ENCODE data around the gene CAD.

Gene CAD

DNA sequence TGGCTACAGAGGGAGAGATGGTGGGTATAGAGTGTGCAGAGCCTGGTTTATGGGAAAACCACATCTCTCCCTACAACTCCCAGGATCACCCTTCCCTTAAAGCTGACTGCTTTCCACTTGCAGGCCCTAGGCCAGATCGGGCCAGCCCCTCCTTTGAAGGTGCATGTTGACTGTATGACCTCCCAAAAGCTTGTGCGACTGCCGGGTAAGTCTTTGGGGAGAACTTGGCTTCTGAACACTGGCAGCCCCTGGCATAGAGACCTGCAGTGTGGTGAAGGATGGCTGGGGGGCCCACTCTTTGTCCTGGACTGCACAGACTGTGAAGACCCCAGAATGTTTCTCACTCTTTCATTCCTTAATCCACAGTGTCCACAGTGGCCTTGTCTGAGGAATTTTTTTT, 19.5 kb downstream of the CAD start:
- no peak for DNase-seq (ENCODE audit: low read depth)
- TF ChIP-seq, protein P1, sequence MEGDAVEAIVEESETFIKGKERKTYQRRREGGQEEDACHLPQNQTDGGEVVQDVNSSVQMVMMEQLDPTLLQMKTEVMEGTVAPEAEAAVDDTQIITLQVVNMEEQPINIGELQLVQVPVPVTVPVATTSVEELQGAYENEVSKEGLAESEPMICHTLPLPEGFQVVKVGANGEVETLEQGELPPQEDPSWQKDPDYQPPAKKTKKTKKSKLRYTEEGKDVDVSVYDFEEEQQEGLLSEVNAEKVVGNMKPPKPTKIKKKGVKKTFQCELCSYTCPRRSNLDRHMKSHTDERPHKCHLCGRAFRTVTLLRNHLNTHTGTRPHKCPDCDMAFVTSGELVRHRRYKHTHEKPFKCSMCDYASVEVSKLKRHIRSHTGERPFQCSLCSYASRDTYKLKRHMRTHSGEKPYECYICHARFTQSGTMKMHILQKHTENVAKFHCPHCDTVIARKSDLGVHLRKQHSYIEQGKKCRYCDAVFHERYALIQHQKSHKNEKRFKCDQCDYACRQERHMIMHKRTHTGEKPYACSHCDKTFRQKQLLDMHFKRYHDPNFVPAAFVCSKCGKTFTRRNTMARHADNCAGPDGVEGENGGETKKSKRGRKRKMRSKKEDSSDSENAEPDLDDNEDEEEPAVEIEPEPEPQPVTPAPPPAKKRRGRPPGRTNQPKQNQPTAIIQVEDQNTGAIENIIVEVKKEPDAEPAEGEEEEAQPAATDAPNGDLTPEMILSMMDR (IDR thresholded peaks at IDR 0.05; ENCODE audit: control insufficient read depth, insufficient read depth, low read depth, low read length, missing control alignments), result no peak
- no peak overlapping the region for H3K4me3 ChIP-seq (ENCODE audit: control insufficient read depth, low read depth, low read length)

GRCh38 chr2:27237341-27237945, 20.3 kb downstream of the CAD start:
- TF ChIP-seq, protein P1 (IDR thresholded peaks at IDR 0.05; ENCODE audit: control insufficient read depth, insufficient read depth, low read depth, low read length, missing control alignments), result no peak
- no peak overlapping the region for H3K4me3 ChIP-seq (ENCODE audit: control insufficient read depth, low read depth, low read length)
- no peak for DNase-seq (ENCODE audit: low read depth)

DNA sequence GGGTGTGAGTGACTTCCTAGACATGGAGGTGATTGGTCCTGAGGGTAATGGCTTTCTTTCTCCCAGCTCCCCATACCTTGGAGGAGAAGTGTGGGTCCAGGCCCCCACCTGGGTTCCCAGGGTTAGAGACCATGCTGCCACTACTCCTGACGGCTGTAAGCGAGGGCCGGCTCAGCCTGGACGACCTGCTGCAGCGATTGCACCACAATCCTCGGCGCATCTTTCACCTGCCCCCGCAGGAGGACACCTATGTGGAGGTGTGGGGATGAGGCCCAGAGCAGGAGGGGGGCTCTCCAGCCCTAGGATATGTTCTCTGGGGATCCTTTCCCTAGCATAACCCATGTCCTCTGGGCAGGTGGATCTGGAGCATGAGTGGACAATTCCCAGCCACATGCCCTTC, 21.8 kb downstream of the CAD start:
- TF ChIP-seq, protein P1 (IDR thresholded peaks at IDR 0.05; ENCODE audit: control insufficient read depth, insufficient read depth, low read depth, low read length, missing control alignments), result no peak
- DNase-seq (ENCODE audit: low read depth), result no peak
- no peak overlapping the region for H3K4me3 ChIP-seq (ENCODE audit: control insufficient read depth, low read depth, low read length)

- TF ChIP-seq, protein P1 (IDR thresholded peaks at IDR 0.05; ENCODE audit: control insufficient read depth, insufficient read depth, low read depth, low read length, missing control alignments), result no peak
- no peak for DNase-seq (ENCODE audit: low read depth)
- no peak overlapping the region for H3K4me3 ChIP-seq (ENCODE audit: control insufficient read depth, low read depth, low read length)
Measured at GRCh38 chr2:27240406-27240805, 23.2 kb downstream of the CAD start.

GRCh38 chr2:27241761-27242613, 24.8 kb downstream of the CAD start:
- DNase-seq (ENCODE audit: low read depth), result no peak
- TF ChIP-seq, protein P1 (IDR thresholded peaks at IDR 0.05; ENCODE audit: control insufficient read depth, insufficient read depth, low read depth, low read length, missing control alignments), result no peak
- H3K4me3 ChIP-seq (ENCODE audit: control insufficient read depth, low read depth, low read length), result no peak overlapping the region

DNA sequence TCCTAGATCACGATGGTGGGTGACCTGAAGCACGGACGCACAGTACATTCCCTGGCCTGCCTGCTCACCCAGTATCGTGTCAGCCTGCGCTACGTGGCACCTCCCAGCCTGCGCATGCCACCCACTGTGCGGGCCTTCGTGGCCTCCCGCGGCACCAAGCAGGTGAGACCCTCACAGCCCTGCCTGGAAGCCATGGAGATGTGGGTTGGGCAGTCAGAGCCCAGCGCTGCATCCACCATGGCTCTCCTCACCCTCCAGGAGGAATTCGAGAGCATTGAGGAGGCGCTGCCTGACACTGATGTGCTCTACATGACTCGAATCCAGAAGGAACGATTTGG, 25.4 kb downstream of the CAD start:
- no peak overlapping the region for H3K4me3 ChIP-seq (ENCODE audit: control insufficient read depth, low read depth, low read length)
- no peak for DNase-seq (ENCODE audit: low read depth)
- TF ChIP-seq, protein P1 (IDR thresholded peaks at IDR 0.05; ENCODE audit: control insufficient read depth, insufficient read depth, low read depth, low read length, missing control alignments), result no peak
